ENCODE measurements around the gene PRRG4.
"Not testable (repeated sequence)": the region's sequence is repeated elsewhere in the genome, so short reads cannot be mapped to it uniquely, and the experiment has no call there.

PRRG4 gene

DNA sequence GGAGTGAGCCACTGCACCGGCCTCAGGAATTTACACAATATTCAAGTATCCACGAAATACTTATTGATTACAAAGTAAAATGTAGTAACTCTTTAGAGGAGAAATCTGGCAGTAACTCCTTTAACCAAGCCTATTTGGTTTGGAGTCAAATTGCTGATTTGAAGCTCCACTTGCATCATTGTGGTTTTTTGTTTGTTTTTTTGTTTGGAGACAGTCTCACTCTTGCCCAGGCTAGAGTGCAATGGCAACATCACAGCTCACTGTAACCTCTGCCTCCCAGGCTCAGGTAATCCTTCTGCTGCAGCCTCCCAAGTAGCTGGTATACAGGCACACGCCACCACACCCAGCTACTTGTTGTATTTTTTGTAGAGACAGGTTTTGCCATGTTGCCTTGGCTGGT lies 56.5 kb downstream of the PRRG4 start:
- H3K27me3 Mint-ChIP-seq (ENCODE audit: low read depth) = peaks cover 12% of the 10 kb centered on the region
- peaks cover 4% of the 10 kb centered on the region for H3K4me1 Mint-ChIP-seq
- H3K9me3 Mint-ChIP-seq = no peaks in the 10 kb centered on the region
- H3K27ac Mint-ChIP-seq = no peak overlapping the region
- no peak overlapping the region for H3K4me3 Mint-ChIP-seq
- TF ChIP-seq CTCF (IDR thresholded peaks at IDR 0.05; ENCODE audit: unreplicated experiment in 3 of 3) = no peak
- H3K36me3 Mint-ChIP-seq (ENCODE audit: low read depth) = no peaks in the 10 kb centered on the region

GRCh38 chr11:32887707-32888383 lies 58.1 kb downstream of the PRRG4 start:
- H3K4me3 Mint-ChIP-seq; H3K36me3 Mint-ChIP-seq (ENCODE audit: low read depth); H3K9me3 Mint-ChIP-seq; H3K27me3 Mint-ChIP-seq (ENCODE audit: low read depth); H3K27ac Mint-ChIP-seq: not testable (repeated sequence)
- peaks cover 14% of the 10 kb centered on the region for H3K4me1 Mint-ChIP-seq

- H3K4me3 Mint-ChIP-seq; H3K27me3 Mint-ChIP-seq (ENCODE audit: low read depth); H3K36me3 Mint-ChIP-seq (ENCODE audit: low read depth); H3K9me3 Mint-ChIP-seq; H3K27ac Mint-ChIP-seq: not testable (repeated sequence)
- peaks cover 14% of the 10 kb centered on the region for H3K4me1 Mint-ChIP-seq
Measured at GRCh38 chr11:32888384-32888710, 58.6 kb downstream of the PRRG4 start.

DNA sequence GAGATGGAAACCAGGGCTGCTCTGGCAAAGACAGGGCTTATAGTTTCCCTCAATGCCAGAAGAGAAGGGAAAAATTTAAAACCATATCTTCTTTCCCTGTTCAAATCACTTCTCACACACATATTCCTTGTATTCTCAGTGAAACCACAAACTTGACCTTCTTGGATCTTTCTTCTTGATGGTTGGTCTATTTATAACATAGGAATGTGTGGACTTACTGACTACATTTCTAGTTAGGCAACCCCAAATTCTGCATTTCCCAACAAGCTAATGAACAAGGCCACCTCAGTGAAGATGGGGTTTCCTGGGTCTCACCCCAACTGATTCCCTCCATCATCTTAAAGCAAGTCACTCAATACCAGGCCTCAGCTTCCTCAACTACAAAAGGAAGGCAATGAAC lies 59.1 kb downstream of the PRRG4 start:
- peaks cover 14% of the 10 kb centered on the region for H3K4me1 Mint-ChIP-seq
- no peak for TF ChIP-seq CTCF (IDR thresholded peaks at IDR 0.05; ENCODE audit: unreplicated experiment in 3 of 3)
- no peaks in the 10 kb centered on the region for H3K36me3 Mint-ChIP-seq (ENCODE audit: low read depth)

GRCh38 chr11:32890843-32891656 lies 61.3 kb downstream of the PRRG4 start:
- no peak for TF ChIP-seq CTCF (IDR thresholded peaks at IDR 0.05; ENCODE audit: unreplicated experiment in 3 of 3)
- peak overlapping the region; percentile 99 to 100 (median 100) for H3K27ac Mint-ChIP-seq

More for the DNA sequence above, 59.1 kb downstream of the PRRG4 start:
- H3K4me3 Mint-ChIP-seq = no peak overlapping the region
- H3K9me3 Mint-ChIP-seq = no peaks in the 10 kb centered on the region
- peaks cover 4% of the 10 kb centered on the region for H3K27me3 Mint-ChIP-seq (ENCODE audit: low read depth)
- H3K27ac Mint-ChIP-seq = no peak overlapping the region

DNA sequence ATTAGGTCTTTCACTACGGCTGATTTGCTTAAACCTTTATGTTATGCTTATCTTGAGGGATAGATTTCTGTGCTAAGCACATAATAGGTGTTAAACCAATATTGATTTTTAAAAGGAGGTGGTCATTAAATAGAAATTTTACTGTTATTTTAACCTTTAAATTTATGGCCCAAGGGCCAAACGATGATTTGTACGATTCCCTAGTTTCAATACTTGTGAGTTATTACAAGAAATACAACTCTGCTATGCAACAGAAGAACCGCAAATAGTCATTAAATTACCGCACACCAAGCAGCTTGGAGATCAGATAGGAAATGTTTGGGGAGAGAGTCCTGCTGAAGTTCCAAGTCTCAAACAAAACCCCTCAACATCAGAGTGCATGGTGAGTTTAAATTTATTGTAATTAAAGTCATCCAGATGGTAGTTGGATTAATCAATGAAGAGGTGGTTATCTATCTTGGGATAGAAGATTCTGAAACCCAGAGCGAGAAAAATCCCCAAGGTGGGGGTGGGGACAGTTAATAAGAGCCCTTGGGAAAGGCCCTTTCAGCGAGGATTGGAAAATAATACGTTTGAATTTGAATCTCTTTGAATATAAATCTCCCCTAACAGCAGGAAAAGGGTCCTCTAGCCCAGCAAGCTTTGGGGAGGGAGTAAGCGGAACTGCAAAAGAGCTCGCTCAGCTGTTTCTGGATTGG lies 62.1 kb downstream of the PRRG4 start:
- Mint-ChIP-seq H3K36me3 (ENCODE audit: low read depth) (no peaks in the 10 kb centered on the region), H3K27ac (peak overlapping the region; percentile 99 to 100 (median 100)), H3K9me3 (no peaks in the 10 kb centered on the region), H3K27me3 (ENCODE audit: low read depth) (peaks cover 4% of the 10 kb centered on the region), H3K4me1 (peaks cover 34% of the 10 kb centered on the region), H3K4me3 (peak overlapping the region; percentile 93 to 99 (median 99))
- no peak for TF ChIP-seq CTCF (IDR thresholded peaks at IDR 0.05; ENCODE audit: unreplicated experiment in 3 of 3)

More at GRCh38 chr11:32890843-32891656, 61.3 kb downstream of the PRRG4 start:
- H3K27me3 Mint-ChIP-seq (ENCODE audit: low read depth) = peaks cover 4% of the 10 kb centered on the region
- no peaks in the 10 kb centered on the region for H3K36me3 Mint-ChIP-seq (ENCODE audit: low read depth)
- no peaks in the 10 kb centered on the region for H3K9me3 Mint-ChIP-seq
- H3K4me1 Mint-ChIP-seq = peaks cover 33% of the 10 kb centered on the region
- peak overlapping the region; percentile 93 to 99 (median 99) for H3K4me3 Mint-ChIP-seq
